Right ventricle myocardium inferior (tissue), 1 donor: ENCODE data around the gene ATP5PO. TPM values are rescaled to one million over a fixed set of nuclear protein-coding genes. Genes with fewer than 3 reads are reported as not detected.

Experiments
- ATAC-seq: fragments of 200-7000 bp; cut with Tn5 transposase; one replicate; pipeline ENCODE4 v1.9.1; 2020; ENCODE audit warnings: mild to moderate bottlenecking, moderate library complexity
- DNase-seq: peaks from one replicate; pipeline ENCODE4 v3.0.0; 2021; ENCODE audit errors: missing footprints
- intact Hi-C: fragments of 100-400 bp; cut with DNase I; formaldehyde crosslinking; loops from one replicate; pipeline ENCODE4 v1.11.0; 2022
- long read RNA-seq: library from polyadenylated mRNA; unstranded; transcript quantifications from one replicate; pipeline ENCODE4 v2.0.0, GENCODE V29; 2021
- total RNA-seq: library from RNA; stranded (reverse); fragmentation: NEBNext Ultra II Directional; extraction: Animal tissue kit (Norgen Biotek cat#: 25700); gene quantifications from one replicate; pipeline ENCODE4 v1.2.1, GENCODE V29; 2021
- donor health status: DM: no; HTN: yes; CAD: no; lungs with severe emphysema.

Gene ATP5PO, protein sequence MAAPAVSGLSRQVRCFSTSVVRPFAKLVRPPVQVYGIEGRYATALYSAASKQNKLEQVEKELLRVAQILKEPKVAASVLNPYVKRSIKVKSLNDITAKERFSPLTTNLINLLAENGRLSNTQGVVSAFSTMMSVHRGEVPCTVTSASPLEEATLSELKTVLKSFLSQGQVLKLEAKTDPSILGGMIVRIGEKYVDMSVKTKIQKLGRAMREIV
- 886 TPM for total RNA-seq
- long read RNA-seq, transcript ATP5PO-201 (7 exons, 932 nt) = major isoform, 446 of 476 reads
- long read RNA-seq, partial matches to known transcripts = 21 of 476 reads
- long read RNA-seq, other reads (novel, unspliced or antisense) = 8 of 476 reads

DNA sequence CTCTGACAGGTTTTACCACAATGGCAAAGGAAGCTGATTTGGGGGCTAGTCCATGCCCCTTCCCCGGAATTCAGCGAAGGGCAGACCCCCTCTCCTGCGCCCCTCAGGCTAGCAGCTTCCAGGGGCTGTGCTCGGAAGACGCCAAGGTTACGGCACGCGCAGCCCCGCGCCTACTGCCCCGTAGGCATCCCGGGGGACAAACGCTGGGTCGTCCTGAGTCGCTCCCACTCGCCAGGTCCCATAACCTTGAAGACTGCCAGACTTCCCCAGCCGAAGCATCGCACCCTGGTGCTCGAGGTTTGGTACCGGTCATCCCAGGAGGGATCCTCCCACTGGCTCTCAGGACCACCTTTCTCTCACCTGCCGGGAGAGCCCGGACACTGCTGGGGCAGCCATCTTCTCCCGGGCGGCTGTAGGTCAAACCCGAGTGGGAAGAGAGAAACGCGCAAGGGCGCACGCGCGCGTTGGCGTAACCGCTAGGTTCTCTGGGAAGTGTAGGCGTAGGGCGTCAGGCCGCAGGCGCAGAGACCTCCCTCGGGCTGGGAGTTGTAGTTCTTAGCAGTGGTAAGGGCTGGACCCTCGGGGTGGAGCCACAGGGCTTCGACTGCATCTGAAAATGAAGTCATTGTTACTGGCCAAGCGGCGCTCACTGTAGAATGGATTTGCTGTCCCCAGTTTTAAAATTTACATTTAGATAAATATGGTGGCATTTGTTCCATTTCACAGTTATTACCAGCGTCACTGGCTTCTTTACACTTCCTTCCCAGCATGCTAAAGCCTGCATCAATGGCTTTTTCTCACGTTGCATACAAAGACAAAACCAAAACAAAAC, at the start of gene ATP5PO:
Gene ATP5PO (minus strand): TSS at position 437 of the 832 bp plus-strand sequence. CDS start 41 bp downstream, at position 396.
- intact Hi-C loops = loop anchor here (2.0 to 10.0 kb wide), 2 partner anchors 159 to 699 kb away; partner anchors contain the start of gene RCAN1
- DNase-seq (peak; percentile 99), ATAC-seq (peak; percentile 100)

DNA sequence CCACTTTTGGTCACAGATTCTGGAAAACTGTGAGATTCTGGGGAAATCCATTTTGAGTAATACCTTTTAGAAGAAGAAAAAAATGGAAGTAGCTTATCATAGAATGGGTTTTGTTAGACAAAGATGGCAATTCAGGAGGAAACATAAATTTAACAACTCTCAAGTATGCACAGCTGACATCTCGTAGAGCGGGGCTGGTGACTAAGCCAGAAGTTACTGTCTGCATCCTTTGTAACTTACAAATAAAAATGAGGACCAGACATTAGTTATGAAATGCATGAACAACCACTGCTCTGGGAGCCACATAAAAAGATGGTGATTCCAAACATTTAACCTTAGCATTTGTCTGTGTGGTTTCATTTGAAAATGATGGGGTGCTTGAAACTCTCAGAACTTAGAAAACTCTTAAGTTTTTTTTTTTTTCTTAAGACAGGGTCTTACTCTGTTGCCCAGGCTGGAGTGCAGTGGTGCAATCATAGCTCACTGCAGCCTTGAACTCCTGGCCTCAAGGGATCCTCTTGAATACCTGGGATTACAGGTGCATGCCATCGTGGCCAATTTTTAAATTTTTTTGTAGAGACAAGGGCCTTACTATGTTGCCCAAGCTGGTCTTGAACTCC, 49.2 kb upstream of the ATP5PO start:
- ATAC-seq (no peak), DNase-seq (no peak)
- intact Hi-C loops = no loop called here

DNA sequence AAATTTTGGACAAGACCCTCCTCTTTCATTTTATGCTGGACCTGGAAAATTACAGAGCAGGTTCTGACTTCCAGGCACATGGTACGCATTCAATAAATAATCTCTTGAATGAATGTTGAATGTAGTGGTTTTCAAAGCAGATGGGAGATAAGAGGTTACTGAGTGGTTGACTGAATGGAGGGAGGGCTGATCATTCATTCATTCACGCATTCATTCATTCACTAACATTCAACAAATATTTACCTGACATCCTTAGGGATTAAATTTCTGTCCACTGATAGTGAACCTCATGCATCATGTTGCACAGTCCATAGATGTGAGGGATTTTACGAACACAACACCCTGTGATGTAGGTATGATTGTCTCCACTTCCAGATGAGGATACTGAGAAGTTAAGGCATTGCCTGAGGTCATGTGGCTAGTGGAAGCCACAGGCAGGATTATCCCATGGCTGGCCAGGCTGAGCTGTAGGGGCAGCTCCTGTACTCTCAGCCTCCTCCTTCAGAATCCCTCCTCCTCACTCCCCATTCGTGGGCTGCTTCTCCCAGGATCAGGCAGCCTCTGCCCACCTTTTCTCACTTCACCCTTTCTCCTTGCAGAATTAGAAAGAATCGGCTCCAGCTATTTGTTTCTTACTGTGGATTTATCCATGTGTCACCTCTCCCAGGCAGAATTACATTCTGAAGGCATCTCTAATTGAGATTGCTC, 48.4 kb upstream of the ATP5PO start:
- intact Hi-C loops = no loop called here
- DNase-seq = no peak
- no peak for ATAC-seq

DNA sequence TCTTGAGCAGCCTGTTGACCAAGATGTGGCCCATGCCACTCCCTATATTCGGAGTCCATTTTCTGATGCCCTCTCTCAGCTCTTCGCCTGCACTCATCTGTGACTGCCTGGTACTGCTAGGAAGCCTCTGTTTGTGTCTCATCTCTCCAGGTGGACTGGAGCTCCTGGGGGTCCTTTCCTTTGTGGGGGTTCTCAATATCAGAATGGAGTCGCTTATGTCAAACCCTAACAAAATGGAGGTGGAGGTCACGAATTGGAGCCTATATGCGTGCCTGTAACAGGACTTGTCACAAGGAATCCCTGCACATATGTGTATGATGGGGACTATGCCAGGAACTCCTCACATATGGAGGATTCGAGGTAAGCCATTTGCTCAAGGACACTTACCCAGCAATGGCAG, 46.7 kb upstream of the ATP5PO start:
- ATAC-seq (no peak), DNase-seq (no peak)
- intact Hi-C loops = no loop called here

DNA sequence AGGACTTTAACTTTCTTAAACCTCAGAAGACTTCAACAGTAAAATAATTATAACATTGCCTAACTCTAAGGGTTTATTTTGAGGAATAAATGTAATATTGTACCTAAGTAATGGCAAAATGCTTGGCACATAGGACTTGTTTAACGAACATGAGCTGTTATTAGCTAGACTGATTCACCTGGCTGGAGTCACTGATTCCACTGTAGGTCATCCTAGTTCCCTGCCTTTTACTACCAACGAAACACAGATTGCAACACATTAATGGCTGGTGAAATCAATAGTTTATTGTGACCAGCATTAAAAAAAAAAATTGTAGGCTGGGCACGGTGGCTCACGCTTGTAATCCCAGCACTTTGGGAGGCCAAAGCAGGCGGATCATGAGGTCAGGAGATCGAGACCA, 45.5 kb upstream of the ATP5PO start:
- ATAC-seq (no peak), DNase-seq (no peak)
- intact Hi-C loops = no loop called here

DNA sequence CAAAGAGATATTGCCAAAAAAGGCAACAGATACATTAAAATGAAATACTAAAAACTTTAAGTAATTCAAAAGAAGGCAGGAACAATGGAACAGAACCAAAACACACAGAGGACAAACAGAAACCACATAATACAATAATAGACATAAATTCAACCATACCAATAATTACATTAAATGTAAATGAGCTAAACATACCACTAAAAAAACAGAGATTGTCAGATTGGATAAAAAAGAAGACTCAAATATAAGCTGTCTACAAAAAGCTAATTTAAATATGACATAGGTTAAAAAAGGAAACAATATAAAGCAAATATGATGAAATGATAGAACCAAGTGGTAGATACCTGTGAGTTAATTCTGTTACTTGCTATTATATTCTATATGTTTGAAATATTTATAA, 44.1 kb upstream of the ATP5PO start:
- intact Hi-C loops = no loop called here
- no peak for DNase-seq
- ATAC-seq = no peak

DNA sequence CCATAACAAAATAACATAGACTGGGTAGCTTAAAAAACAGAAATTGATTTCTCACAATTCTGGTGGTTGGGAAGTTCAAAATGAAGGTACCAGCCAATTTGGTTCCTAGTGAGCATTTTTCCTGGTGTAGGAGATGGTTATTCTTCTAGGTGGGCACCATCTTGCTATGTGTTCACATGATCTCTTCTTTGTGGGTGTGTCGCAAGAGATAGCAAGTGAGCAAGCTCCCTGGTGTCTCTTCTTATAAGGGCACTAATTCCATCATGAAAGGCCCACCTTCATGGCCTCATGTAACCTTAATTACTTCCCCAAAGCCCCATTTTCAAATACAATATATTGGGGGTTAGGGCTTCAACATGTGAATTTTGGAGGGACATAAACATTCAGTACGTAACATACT, 38.8 kb upstream of the ATP5PO start:
- ATAC-seq (no peak), DNase-seq (no peak)
- intact Hi-C loops = no loop called here

DNA sequence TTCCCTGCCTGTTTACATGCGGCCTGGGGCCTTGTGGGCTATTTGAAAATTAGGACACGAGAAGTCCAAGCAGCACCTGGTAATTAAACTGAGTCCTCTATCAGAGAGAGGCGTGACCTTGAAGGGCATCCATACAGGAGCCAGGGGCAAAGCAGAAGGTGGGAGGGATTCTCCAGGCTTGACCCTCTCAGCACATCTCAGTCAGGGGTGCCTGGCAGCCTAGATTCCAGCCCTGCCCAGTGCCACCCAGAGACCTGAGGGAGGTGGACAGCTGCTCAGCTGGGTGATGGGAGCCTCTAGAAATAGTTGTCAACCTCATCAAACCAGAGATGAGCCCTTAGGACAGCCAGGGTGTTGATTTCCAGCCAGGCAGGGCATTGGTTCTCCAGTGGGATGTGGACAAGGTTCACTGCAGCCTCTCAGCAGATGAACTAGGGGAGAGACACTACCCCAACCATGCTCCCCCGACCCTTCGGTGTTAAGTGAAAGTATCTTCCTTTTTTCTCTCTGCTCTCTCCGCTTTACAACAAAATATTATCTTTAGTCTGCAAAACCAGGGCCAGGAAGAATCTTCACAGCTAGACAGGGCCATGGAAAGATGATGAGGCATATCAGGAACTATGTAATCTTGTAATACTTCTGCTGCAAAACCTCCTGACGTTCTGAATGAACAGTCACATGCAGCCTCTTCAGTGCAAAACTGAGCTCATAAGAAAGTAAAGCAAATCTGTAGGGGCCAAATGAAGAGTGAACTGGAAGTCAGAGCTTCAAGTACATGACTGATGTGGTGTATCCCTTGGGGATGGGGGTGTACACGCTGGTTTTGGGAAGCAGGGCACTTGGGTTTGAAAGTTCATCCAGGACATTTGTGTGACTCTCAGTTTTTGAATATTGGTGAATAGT, 35.9 kb upstream of the ATP5PO start:
- DNase-seq = no peak
- intact Hi-C loops = no loop called here
- ATAC-seq = no peak

DNA sequence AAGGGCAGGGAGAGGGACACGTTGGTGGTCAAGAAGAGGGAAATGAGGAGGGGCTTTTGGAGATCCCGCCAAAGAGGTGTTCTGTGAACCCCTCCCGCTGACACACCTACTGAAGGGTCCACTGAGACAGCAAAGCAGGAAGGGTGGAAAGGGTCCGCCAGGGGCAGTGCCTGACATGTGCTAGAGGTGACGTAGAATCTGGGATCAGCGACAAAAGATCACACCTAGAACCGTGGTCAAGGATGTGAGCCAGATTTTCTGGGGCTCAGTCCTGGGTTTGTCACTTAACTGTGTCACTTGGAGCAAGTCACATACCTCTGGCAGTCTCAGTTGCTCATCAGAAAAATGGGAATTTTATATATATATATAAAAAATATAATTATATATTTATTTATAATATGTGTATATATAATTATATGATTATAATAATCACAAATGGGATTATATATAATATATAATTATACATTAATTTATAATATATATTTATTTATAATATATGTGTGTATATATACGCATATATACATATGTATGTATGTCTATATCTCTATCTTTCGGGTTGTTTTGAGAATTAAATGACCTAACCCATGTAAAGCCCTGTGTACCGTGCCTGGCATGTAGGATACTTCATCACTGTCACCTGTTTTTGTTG, 35.0 kb upstream of the ATP5PO start:
- DNase-seq (no peak), ATAC-seq (no peak)
- intact Hi-C loops = no loop called here

DNA sequence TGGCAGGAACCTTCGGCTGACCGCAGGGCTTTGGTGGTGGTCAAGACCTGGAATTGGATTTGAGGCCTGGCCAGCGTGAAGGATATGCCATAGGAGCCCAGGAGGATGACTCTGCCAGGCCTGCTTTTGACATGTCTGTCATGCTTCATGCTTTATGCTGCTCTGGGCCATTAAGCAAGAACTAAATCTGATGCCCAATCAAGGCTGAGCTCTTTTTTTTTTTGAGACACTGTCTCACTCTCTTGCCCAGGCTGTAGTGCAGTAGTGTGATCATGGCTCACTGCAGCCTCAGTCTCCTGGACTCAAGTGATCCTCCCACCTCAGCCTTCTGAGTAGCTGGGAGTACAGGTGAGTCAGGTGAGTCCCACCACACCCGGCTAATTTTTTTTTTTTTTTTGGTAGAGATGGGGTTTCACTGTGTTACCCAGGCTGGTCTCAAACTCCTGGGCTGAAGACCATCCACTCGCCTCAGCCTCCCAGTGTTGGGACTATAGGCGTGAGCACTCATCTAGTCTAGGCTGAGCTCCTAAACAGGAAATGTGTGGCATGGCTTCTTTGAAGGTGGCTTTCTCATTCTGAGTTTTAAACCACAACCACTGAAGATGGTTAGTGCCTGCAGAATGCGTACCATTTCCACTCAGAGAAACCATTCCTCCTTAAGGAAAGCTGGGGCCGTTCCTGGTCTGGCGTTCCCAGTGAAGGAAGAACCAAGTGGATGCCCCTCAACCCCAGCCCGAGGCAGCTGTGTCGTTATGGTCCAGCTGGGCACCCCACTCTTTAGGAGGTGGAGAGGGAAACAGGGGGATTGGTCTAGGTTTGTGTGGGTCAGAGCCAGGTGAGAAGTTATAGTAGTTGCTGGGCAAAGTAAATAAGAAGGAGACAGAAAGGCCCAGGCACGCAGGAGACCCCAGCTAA, 34.2 kb upstream of the ATP5PO start:
- ATAC-seq (no peak), DNase-seq (no peak)
- intact Hi-C loops = no loop called here

DNA sequence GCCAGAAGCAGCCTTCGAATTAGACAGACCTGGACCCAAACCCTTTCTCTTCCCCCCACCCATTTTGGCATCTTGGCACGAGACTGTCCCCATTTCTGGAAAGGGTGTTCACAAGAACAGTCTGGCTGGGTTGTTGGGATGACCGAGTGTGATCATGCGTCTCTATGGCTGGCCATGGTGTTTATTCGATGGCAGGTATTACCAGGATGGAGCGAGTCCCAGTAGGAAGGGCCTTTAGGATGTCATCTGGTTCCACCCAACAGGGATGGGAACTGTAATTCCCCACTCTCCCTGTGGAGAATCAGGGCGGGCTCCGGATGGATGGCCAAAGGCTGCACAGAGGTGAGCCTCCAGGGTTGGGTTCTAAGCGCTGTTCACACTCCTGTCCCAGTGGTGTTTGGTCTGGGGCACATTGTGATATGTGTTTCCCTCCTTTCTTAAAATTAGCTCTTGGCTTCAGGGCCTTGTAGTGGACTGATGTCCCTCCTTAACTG, 33.4 kb upstream of the ATP5PO start:
- no peak for DNase-seq
- intact Hi-C loops = no loop called here
- no peak for ATAC-seq

DNA sequence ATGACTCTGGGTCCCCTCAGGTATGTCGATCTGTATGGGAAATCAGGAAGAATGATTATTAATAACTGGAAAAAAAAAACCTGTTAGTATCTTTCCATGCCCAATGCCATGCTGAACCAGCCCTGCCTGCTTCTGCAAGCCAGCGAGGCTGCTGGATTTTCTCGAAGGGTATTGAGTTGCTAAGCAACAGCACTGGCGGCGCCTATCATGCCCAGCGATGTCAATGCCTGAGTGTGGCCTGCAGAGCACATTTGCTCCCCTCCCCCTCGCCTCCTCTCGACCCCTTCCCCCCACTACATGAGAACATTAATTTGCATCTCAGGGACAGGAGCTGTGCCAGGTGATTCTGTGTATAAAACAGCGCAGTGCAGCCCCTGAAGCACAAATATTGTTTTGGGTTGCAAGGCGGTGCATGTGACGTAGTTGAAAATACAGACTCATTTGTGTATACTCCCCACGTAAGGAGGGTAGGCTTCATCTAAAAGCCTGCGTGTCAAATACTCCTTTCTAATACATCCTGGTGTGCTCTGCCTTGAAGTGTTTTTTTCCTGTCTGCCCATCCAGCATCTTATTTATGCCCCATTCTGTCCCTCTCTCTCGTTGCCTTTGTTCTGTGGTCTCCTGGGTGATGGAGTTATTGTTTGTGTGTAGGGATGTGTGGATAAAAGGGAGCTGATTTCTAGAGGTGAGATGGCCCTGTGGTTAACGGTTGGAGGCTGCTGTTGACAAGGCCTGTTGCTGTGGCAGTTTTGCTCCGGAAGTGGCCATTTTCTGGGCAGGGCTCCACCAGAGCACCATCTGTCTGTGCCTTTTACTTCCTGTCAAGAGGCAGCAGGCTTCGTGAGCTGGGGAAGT, 32.7 kb upstream of the ATP5PO start:
- peak; percentile 62 for ATAC-seq
- peak; percentile 72 for DNase-seq
- intact Hi-C loops = no loop called here

DNA sequence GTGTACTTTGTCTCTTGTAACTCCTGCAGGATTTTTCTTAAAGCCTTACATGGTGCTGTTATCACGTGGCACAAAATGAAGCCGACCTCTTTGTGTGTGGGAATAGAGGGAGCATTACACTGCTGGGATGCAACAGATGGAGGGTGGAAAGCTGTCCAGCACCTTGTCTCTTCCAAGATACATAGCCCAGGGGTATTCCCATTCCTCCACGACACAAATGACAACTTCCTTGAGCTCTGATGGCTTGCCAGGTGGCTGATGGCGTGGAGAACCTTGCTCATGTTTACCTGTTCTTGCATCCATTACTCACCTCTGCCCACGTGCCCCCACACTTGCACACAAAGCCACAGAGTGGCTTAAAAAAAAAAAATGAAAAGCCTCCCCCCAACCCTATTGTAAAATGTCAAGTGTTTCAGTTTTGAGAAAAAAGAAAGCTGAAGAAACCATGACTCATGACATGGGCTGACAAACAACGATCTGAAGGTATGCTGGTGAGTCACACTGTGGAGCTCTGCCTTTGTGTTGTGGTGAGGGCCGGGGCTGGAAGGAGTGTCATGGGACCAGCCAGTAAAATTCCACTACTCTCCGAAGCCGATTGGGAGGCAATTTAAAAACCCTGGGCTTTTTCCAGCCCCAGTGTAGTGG, 32.0 kb upstream of the ATP5PO start:
- intact Hi-C loops = no loop called here
- DNase-seq (peak; percentile 74), ATAC-seq (peak; percentile 90)

DNA sequence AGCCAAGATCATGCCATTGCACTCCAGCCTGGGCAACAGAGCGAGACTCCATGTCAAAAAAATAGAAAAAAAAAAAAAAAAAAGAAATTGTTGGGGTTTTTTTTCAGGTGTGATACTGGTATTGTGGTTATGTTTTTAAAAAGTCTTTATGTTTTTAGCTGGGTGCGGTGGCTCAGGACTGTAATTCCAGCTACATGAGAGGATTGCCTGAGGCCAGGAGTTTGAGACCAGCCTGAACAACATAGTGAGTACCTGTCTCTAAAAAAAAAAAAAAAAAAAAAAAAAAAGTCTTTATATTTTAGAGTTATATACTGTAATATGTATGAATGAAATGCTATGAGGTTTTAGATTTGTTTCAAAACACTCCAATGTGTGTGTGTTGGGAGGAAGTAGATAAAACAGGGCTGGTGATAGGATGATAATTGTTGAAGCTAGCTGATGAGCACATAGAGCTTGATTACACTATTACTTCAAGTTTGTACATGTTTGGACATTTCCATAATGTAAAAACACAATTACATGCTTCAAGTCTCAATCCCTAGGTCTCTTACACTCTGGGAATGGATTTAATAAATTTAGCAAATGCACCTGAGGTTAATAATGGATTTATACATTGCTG, 30.2 kb upstream of the ATP5PO start:
- DNase-seq (no peak), ATAC-seq (no peak)
- intact Hi-C loops = no loop called here
